Right kidney (tissue), 1 donor: ENCODE data around the gene OLFML3.

Experiments used
- DNase-seq: peaks from one replicate; pipeline ENCODE4 v3.0.0-alpha.2; 2016

The OLFML3 gene

DNA sequence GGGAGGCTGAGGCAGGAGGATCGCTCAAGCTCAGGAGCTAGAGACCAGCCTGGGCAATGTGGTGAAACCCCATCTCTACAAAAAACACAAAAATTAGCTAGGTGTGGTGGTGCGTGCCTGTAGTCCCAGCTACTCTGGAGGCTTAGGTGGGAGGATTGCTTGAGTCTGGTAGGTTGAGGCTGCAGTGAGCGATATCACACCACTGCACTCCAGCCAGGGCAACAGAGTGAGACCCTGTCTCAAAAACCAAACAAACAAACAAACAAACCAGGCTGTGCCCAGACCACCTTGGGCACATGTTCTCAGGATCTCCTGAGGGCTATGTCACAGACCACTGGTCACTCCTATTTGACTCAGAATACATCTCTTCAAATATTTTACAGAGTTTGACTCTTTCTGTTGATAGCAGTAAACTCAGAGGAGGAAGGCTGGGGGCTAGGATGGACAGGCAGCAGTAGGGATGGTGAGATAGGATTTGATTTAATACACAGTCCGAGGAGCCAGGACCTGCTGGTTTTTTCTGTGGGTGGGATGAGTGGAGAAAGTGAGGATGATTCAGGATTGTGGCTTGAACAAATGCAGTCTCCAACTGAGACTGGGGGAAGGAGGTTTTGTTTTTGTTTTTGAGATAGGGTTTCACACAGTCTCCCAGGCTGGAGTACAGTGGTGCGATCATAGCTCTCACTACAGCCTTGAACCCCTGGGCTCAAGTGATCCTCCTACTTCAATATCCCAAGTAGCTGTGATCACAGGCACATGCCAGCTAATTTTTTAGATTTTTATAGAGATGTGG is 46.5 kb downstream of the OLFML3 start:
- DNase-seq: no peak

DNA sequence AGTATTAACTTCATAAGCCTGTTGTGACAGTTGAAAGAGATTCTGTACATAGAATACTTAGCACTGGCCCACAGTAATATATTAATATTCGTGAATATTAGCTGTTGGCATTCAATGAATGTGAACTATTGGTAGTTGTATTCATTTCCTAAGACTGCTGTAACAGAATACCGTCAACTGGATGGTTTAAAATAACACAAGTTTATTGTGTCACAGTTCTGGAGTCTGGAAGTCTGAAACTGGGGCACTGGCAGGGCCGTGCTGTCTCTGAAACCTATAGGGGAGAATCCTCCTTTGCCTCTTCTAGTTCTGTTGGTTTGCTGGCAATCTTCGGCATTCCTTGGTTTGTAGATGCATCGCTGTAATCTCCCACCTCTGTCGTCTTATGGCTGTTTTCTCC is 47.5 kb downstream of the OLFML3 start:
- no peak for DNase-seq
